Activated CD8-positive, alpha-beta memory T cell treated with anti-CD3 and anti-CD28 coated beads, Interleukin-2, amount 50 U/mL, for 24 hours (primary cell): ENCODE data around the gene SAMD7.

Source experiments
- DNase-seq: peaks from one replicate; pipeline ENCODE4 v3.0.0-alpha.2; 2020; ENCODE audit errors: extremely low read depth

The SAMD7 gene

GRCh38 chr3:169907944-169908343 lies 3.4 kb upstream of the SAMD7 start:
- DNase-seq, result no peak

GRCh38 chr3:169913323-169913722 lies 2.0 kb downstream of the SAMD7 start:
- no peak for DNase-seq

- DNase-seq, result no peak
Observed at GRCh38 chr3:169914321-169914720, 2.9 kb downstream of the SAMD7 start.

- DNase-seq, result no peak
Observed at GRCh38 chr3:169923189-169923588, 11.8 kb downstream of the SAMD7 start.

- DNase-seq, result no peak
Observed at GRCh38 chr3:169923831-169924230, 12.5 kb downstream of the SAMD7 start.

GRCh38 chr3:169929830-169930519 lies 18.6 kb downstream of the SAMD7 start:
- no peak for DNase-seq

- no peak for DNase-seq
Observed at GRCh38 chr3:169930843-169931242, 19.5 kb downstream of the SAMD7 start.

- DNase-seq, result no peak
Observed at GRCh38 chr3:169931747-169932520, 20.6 kb downstream of the SAMD7 start.

- DNase-seq, result no peak
Observed at GRCh38 chr3:169939320-169939719, 27.9 kb downstream of the SAMD7 start.

GRCh38 chr3:169939751-169940150 lies 28.4 kb downstream of the SAMD7 start:
- DNase-seq, result no peak

GRCh38 chr3:169940470-169941181 lies 29.3 kb downstream of the SAMD7 start:
- DNase-seq, result no peak

GRCh38 chr3:169945313-169945712 lies 33.9 kb downstream of the SAMD7 start:
- no peak for DNase-seq

- DNase-seq, result no peak
Observed at GRCh38 chr3:169946336-169946735, 35.0 kb downstream of the SAMD7 start.

- DNase-seq, result no peak
Observed at GRCh38 chr3:169948559-169949448, 37.4 kb downstream of the SAMD7 start.

- no peak for DNase-seq
Observed at GRCh38 chr3:169952045-169952444, 40.7 kb downstream of the SAMD7 start.

- no peak for DNase-seq
Observed at GRCh38 chr3:169953462-169954141, 42.2 kb downstream of the SAMD7 start.

GRCh38 chr3:169954142-169954756 lies 42.9 kb downstream of the SAMD7 start:
- no peak for DNase-seq

GRCh38 chr3:169955406-169955805 lies 44.0 kb downstream of the SAMD7 start:
- DNase-seq, result no peak

- DNase-seq, result no peak
Observed at GRCh38 chr3:169964176-169964575, 52.8 kb downstream of the SAMD7 start.

- no peak for DNase-seq
Observed at GRCh38 chr3:169965562-169966427, 54.4 kb downstream of the SAMD7 start.
